ENCODE measurements around the gene LRBA.

GRCh38 chr4:151046609-151047008, 31.5 kb upstream of the LRBA start:
- no peak for TF ChIP-seq CTCF (IDR thresholded peaks at IDR 0.05; ENCODE audit: low read length)
- TF ChIP-seq EZH2 (IDR thresholded peaks at IDR 0.05; ENCODE audit: borderline replicate concordance, low read length), result no peak

All from OCI-LY1 (cell line).